Sigmoid colon (tissue), 7 donors: ENCODE results near the gene PATL2. TPM values are rescaled to one million over a fixed set of nuclear protein-coding genes. Genes with fewer than 3 reads are reported as not detected.
A peak's percentile ranks its signal among the peaks of the same experiment; 100 is the strongest.

Experiments used
- DNase-seq: peaks from one replicate; pipeline ENCODE4 v3.0.0-alpha.2; 2019
- H3K27ac ChIP-seq, 4 donors: fragments of 200-600 bp; sonication (generic); one replicate each; pipeline ENCODE4 v1.5.1; 2016 to 2019; ENCODE audit warnings: mild to moderate bottlenecking in 1 of 4
- H3K27me3 ChIP-seq, 3 donors: fragments of 200-600 bp; sonication (generic); one replicate each; pipeline ENCODE4 v1.5.1; 2019; ENCODE audit warnings: mild to moderate bottlenecking in 1 of 3
- H3K36me3 ChIP-seq, 4 donors: fragments of 200-600 bp; sonication (generic); one replicate each; pipeline ENCODE4 v1.5.1; 2016 to 2019
- H3K4me1 ChIP-seq, 4 donors: fragments of 200-600 bp; sonication (generic); one replicate each; pipeline ENCODE4 v1.5.1; 2017 to 2019
- H3K4me3 ChIP-seq, 4 donors: fragments of 200-600 bp; sonication (generic); one replicate each; pipeline ENCODE4 v1.5.1; 2017 to 2019; ENCODE audit warnings: mild to moderate bottlenecking in 2 of 4, moderate library complexity in 1 of 4
- H3K9me3 ChIP-seq, 4 donors: fragments of 200-600 bp in 3 of 4; sonication (generic) in 3 of 4; one replicate each; pipeline versions ENCODE4 v1.5.1 to v1.6.1; 2013 to 2019
- EP300 ChIP-seq, 4 donors: sonication (generic); formaldehyde crosslinking; IDR thresholded peaks; one replicate each; pipeline ENCODE4 v1.6.1; 2017; ENCODE audit warnings: antibody characterized with exemption in 4 of 4
- POLR2A ChIP-seq, 2 donors: fragments of 450-650 bp; IDR thresholded peaks; one replicate each; pipeline ENCODE4 v1.6.1; 2016; ENCODE audit warnings: antibody characterized with exemption in 2 of 2, mild to moderate bottlenecking in 2 of 2, moderate library complexity in 2 of 2
- POLR2AphosphoS5 ChIP-seq, 4 donors: sonication (generic); formaldehyde crosslinking; IDR thresholded peaks; one replicate each; pipeline ENCODE4 v1.6.1; 2017; ENCODE audit warnings: antibody characterized with exemption in 4 of 4
- WGBS, 2 donors: extraction: QIAGEN DNeasy Blood & Tissue Kit; methylation state at CpG; one replicate each; pipeline ENCODE4 v1.1.7; 2013; 5-methylcytosine and 5-hydroxymethylcytosine counted together
- intact Hi-C: fragments of 100-400 bp; cut with DNase I; formaldehyde crosslinking; loops from one replicate; pipeline ENCODE4 v1.15.1; 2023
- polyA plus RNA-seq, 3 donors: library from polyadenylated mRNA; stranded (reverse); fragments of 200-250 nt; gene quantifications; one replicate each; pipeline ENCODE4 v1.2.3, GENCODE V29; 2013
- total RNA-seq, 4 donors: library from RNA; depleted of rRNA; stranded (reverse); fragments of >200 nt; gene quantifications; one replicate each; pipeline ENCODE4 v1.1.0, GENCODE V29; 2016
- TF ChIP-seq, protein P1 (sequence below), 4 experiments: fragments of 450-650 bp in 3 of 4; fragments of 200-600 bp in 1 of 4; IDR thresholded peaks; one replicate each; pipeline ENCODE4 v1.5.1; 2016 to 2019; ENCODE audit warnings: antibody characterized with exemption in 4 of 4, mild to moderate bottlenecking in 3 of 4, moderate library complexity in 2 of 4
- donor health status: healthy with polysubstance abuse.
- donor health status: Bipolar disorder and iron deficiency.
- donor health status: healthy.

Gene PATL2
- total and polyA plus RNA-seq, 7 donors, result 0.41 to 8.1 (median 0.91) TPM; not detected in 1

DNA sequence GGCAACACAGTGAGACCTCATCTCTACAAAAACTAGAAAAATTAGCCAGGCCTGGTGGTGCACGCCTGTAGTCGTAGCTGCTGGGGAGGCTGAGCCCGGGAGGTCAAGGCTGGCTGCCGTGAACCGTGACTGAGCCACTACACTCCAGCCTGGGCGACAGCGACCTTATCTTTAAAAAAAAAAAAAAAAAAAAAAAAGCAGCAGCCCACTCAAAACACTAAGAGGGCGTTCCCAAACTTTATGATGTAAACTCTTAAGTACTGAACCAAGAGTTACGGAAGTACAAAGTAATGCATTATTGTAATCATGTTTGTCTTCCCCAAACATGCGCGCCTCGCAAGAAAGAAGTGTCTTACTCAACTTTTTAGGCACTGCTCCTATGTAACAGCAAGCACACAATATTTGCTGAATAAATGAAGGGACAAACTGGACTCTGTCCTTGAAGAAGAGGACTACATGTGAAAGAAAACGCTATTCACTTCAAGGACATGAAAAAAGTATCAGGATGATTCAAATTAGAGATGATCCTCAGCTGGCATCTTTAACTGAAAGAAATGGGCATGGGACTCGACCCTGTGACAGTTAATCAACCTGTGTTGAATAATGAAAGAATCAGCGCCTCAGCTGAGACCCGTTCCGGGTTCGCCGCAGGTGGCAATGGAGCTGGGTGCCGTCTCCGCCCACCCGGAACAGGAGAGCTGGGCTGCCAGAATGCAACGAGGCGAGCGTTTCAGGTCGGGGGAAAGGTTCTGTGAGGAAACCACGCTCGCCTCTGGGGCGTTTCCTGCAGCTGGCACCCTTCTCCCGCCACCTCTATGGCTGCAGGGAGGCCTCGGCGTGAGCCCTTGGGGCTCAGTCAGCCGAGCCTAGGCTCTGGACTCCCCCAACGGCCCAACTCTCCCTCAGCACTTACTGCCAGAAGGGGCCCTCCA is 48.4 kb downstream of the PATL2 start:
- H3K36me3 ChIP-seq, result peaks cover 0 to 25% (median 4%) of the 10 kb centered on the region in 4 donors
- peaks cover 0 to 26% (median 18%) of the 10 kb centered on the region in 4 donors for H3K4me1 ChIP-seq
- no peaks in the 10 kb centered on the region for H3K27me3 ChIP-seq
- H3K4me3 ChIP-seq, result peak overlapping the region; percentile 86 to 100 (median 98)
- WGBS, 2 donors, result 3 to 7% methylated on average over 34 of the region's 34 CpGs
- peak overlapping the region; percentile 97 to 99 (median 99) for H3K27ac ChIP-seq
- intact Hi-C loops, result loop anchor here (1.0 to 2.0 kb wide), 5 partner anchors 49 to 374 kb away; partner anchors contain the start of genes B2M, GOLM2, PATL2 and SORD
- H3K9me3 ChIP-seq, result no peaks in the 10 kb centered on the region
- peak; percentile 84 for DNase-seq
- TF ChIP-seq, protein P1, sequence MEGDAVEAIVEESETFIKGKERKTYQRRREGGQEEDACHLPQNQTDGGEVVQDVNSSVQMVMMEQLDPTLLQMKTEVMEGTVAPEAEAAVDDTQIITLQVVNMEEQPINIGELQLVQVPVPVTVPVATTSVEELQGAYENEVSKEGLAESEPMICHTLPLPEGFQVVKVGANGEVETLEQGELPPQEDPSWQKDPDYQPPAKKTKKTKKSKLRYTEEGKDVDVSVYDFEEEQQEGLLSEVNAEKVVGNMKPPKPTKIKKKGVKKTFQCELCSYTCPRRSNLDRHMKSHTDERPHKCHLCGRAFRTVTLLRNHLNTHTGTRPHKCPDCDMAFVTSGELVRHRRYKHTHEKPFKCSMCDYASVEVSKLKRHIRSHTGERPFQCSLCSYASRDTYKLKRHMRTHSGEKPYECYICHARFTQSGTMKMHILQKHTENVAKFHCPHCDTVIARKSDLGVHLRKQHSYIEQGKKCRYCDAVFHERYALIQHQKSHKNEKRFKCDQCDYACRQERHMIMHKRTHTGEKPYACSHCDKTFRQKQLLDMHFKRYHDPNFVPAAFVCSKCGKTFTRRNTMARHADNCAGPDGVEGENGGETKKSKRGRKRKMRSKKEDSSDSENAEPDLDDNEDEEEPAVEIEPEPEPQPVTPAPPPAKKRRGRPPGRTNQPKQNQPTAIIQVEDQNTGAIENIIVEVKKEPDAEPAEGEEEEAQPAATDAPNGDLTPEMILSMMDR (IDR thresholded peaks at IDR 0.05), result peak in 1 of 4 experiments; percentile 4
- TF ChIP-seq EP300 (IDR thresholded peaks at IDR 0.05) (no peak), POLR2A (IDR thresholded peaks at IDR 0.05) (no peak), POLR2AphosphoS5 (IDR thresholded peaks at IDR 0.05) (no peak)

DNA sequence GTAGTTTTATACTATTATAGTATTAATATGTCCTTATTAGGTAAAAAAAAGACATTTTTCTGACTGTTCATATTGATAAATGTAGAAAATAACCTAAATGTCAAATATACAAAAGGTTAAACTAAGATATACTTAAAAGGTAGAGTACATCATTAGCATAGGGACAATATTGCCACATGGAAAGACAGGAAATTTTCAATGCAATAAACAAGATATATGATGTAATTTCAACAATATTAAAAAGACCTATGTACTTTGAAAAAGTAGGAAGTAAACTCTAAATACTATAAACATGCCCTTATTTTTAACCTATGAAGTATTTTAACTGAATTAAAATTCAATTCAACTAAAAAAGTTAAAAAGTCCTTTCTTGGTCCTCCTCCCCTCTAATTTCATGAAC is 49.5 kb downstream of the PATL2 start:
- TF ChIP-seq POLR2A (IDR thresholded peaks at IDR 0.05), result no peak
- no peak for TF ChIP-seq POLR2AphosphoS5 (IDR thresholded peaks at IDR 0.05)
- TF ChIP-seq, protein P1 (IDR thresholded peaks at IDR 0.05), result no peak

DNA sequence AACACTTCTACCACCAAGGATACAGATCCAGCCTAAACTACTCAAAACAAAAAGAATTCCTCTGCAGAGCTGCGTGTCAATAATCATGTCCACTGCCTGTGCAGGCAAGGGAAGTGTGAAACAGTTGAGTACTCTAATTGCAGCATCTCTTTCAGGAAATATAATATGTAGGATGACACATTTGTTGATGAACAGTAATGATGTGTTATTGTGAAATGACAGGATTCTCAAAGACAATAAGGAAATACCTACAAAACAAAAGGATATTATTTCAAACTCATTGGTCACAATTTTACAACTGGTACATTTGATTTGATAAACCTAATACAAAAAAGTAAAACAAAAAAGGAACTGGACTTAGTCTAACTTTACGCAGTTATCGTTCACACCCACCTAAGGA is 52.1 kb downstream of the PATL2 start:
- no peak overlapping the region for H3K27ac ChIP-seq
- peaks cover 0 to 24% (median 16%) of the 10 kb centered on the region in 4 donors for H3K4me1 ChIP-seq
- H3K36me3 ChIP-seq, result peaks cover 0 to 62% (median 6%) of the 10 kb centered on the region in 4 donors
- intact Hi-C loops, result no loop called here
- WGBS, 2 donors, result 91 to 94% methylated on average over 3 of the region's 3 CpGs
- no peak for TF ChIP-seq POLR2AphosphoS5 (IDR thresholded peaks at IDR 0.05)
- no peak for TF ChIP-seq EP300 (IDR thresholded peaks at IDR 0.05)
- TF ChIP-seq, protein P1 (IDR thresholded peaks at IDR 0.05), result no peak
- TF ChIP-seq POLR2A (IDR thresholded peaks at IDR 0.05), result no peak
- DNase-seq, result no peak
- H3K27me3 ChIP-seq, result no peaks in the 10 kb centered on the region
- no peaks in the 10 kb centered on the region for H3K9me3 ChIP-seq
- no peak overlapping the region for H3K4me3 ChIP-seq

More for the DNA sequence above, 49.5 kb downstream of the PATL2 start:
- Histone ChIP-seq H3K4me3 (no peak overlapping the region), H3K27me3 (no peaks in the 10 kb centered on the region), H3K36me3 (peaks cover 0 to 37% (median 6%) of the 10 kb centered on the region in 4 donors), H3K9me3 (no peaks in the 10 kb centered on the region), H3K27ac (peak overlapping the region in 2 of 4 donors; percentile 97 to 99), H3K4me1 (peaks cover 0 to 26% (median 18%) of the 10 kb centered on the region in 4 donors)
- intact Hi-C loops, result no loop called here
- no peak for DNase-seq

DNA sequence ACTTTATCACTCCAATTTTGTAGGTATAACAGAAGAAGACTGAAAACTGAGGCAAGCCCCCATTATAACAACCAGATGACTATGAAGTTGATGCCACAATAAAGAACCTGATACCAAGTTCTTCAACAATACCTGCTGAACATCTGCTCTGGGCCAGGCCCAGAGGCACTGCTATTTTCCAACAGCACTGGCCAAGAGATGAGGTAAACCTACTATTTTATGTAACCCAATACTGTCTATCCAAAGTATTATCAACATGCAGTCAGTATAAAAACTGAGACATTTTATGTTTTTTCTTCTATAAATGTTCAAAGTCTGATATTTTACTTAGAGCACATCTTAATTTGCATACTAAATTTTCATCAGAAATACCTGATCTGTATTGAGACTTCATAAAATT is 53.7 kb downstream of the PATL2 start:
- H3K4me1 ChIP-seq, result peaks cover 0 to 16% (median 10%) of the 10 kb centered on the region in 4 donors
- no peaks in the 10 kb centered on the region for H3K27me3 ChIP-seq
- no peak overlapping the region for H3K27ac ChIP-seq
- no peaks in the 10 kb centered on the region for H3K9me3 ChIP-seq
- H3K36me3 ChIP-seq, result peaks cover 0 to 71% (median 8%) of the 10 kb centered on the region in 4 donors
- intact Hi-C loops, result no loop called here
- H3K4me3 ChIP-seq, result no peak overlapping the region
- no peak for DNase-seq
- TF ChIP-seq EP300 (IDR thresholded peaks at IDR 0.05) (no peak), POLR2A (IDR thresholded peaks at IDR 0.05) (no peak), POLR2AphosphoS5 (IDR thresholded peaks at IDR 0.05) (no peak)
- TF ChIP-seq, protein P1 (IDR thresholded peaks at IDR 0.05), result no peak
